ENCODE data around the gene CFAP20DC.
"Not testable (repeated sequence)": the region's sequence is repeated elsewhere in the genome, so short reads cannot be mapped to it uniquely, and the experiment has no call there.

CFAP20DC gene

DNA sequence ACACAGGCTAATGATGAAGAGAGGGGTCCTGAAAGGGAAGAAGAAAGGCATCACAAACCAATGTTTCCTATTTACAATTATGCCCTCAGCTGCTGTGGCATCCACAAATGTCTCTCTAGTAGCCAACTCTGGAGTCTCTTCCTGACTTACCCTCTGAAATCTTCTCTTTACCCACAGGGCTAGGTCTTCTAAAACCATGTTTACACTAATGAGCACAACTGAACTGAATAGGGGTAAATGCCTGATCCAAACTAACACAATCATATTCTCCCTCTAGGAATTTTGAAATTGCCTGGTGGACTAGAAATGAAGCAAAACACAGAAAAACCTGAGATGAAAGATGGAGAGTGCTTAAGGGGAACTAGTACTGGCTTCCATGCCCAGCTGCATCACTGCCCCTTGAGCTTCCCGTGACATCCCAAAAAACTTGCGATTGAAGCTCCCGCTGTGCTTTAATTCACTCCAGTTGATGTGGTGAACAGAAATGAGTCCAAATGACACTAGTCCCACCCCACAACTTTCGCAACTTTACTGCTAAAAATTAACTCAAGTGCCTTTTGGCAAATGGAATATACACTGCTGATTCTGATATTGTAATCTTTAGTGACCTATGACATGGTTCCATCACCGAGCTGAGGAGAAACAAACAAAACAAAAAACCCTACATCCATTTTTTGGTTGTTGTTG, 32.8 kb downstream of the CFAP20DC start:
- DNase-seq, result no peak

DNA sequence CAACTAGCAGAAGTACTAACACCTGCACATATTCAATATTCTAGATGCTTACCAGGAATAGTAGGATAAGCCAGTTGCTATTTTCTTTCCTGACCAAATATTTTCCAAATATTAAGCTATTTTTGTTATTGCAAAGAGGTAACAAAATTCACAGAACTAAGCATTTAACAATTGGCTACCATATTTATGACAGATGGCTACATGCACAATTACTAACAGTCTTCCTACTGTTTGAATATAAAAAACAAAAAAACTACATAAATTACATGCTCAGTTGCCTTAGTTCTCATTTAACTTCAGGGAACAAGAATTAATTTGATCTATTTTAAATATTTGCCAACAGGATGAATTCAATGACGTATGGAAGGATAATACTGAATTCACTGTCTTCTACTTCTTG, 36.2 kb downstream of the CFAP20DC start:
- DNase-seq, result no peak

DNA sequence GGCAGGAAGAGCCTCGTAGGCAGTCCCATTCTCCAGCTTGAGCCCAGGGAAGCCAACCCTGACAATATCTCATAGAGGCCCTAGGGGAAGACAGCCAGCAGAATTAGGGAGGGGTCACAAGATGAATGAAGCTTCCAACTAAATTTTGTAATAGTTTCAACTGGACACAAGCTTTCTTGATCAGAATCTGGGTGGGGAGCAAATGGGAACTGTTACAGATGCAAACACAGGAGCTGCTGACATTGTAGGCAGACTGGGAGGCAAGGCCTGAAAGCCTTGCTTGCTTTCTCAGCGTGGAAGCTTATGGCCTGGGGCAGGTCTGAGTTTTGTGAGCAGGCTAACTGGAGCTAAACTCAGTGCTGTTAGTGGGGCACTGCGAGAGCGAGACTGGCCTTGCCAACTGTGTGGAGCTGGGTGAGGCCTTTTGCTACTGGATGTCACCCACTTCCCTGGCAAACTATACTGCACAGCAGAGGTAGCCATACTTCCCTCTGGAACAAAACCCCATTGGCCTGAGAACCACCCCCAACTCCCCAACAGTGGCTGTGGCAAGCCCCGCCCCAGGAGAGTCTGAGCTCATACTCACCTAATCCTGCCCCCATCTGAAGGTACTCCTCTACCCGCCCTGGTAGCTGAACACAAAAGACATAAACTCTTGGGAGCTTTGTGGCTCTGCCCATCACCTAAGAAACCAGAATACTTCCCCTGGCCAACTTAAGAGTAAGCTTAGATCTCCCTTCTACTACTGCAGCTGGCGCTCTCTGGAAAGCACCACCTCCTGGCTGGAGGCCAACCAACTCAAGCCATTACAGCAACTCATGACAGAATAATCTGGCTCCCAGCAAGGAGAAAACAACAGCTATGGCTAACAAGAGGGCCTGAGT, 42.9 kb downstream of the CFAP20DC start:
- DNase-seq, result no peak

DNA sequence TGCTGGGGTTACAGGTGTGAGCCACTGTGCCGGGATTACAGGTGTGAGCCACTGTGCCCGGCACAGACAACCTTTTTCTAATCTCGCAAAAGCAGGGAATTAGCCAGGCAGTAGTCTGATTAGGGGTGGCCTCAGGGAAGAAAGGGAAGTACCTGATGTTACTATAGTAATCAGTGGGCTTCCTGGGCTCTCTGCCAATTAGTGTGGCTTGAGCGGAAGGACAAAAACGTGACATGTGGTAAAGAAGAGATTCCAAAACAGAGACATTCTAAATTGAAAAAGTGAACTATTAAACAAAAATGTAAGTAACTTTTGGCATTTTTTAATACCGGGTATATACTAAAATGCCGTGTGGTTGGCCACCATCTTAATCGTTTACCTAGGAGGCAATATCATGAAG, 48.1 kb downstream of the CFAP20DC start:
- no peak for DNase-seq

DNA sequence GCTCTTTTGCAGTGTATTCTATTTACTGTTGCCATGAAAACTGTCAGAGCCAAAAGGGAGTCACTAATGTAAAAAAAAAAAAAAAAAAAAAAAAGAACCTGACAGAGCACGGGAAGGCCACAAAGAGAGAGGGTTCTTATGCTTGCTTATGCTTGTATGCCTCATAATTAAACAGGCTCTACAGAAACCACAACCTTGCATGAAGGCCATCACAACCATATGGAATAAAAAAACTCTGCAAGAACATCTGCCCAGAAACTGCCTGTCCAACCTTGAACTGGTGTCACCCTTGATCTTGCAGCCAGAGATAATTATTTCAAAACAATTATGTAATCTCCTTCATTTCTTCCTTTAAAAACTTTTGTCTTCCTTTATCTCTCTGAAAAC, 50.1 kb downstream of the CFAP20DC start:
- DNase-seq, result no peak

DNA sequence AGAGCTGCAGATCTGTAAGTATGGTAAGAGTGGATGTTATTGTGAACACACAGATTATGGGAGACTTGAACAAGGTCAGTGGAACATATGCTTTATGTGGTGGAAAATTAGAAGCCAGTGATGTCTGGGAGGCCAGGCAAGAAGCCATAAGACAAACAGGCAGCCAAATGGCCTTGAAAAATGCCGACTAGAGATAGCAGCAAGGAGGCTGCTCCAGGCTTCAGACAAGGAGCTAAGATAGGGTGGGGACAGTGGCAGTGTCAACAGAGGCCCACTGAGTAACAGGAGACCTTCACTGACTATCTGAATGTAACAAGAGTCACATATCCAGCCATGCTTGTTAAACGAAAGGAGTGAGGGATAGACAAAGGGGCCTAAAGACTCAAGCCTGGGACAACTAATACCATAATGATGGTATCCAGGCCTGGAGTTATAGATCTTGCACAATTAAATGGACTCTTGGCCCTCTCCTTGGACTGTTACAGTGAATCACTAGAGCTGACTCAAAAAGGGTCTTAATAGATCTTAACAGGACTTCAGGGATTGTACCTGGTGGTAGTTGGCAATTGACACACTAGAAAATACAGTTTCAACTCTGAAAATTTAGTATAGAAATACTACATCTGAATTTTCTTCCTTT, 50.6 kb downstream of the CFAP20DC start:
- DNase-seq, result no peak

DNA sequence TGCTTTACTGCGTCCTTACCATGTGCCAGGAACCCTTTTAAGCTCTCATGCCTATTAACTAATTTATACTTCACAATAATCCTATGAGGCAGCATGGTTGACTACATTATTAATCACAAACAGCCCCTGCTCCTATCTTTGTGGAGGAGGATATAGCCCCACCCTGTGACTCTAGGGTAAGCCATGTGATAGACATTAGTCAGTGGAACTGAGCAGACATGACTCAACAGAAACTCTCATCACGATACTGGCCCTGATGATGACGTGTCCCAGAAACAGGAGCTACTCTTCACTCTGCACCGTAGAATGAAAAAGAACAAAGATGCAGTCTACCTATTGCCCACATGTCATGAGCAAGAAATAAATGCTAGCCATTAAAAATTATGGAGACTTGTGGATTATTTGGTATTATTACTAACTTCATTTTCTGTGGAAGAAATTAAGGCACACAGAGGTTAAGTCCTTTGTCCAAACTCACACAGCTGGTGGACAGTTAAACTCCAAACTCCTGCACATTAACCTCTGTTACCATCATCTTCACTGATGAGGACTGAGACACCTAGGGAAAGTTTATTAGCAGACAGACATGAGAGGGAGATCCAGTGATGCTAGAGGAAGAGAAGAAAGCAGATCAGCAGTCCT, 51.2 kb downstream of the CFAP20DC start:
- DNase-seq, result peak; percentile 0 to 4

DNA sequence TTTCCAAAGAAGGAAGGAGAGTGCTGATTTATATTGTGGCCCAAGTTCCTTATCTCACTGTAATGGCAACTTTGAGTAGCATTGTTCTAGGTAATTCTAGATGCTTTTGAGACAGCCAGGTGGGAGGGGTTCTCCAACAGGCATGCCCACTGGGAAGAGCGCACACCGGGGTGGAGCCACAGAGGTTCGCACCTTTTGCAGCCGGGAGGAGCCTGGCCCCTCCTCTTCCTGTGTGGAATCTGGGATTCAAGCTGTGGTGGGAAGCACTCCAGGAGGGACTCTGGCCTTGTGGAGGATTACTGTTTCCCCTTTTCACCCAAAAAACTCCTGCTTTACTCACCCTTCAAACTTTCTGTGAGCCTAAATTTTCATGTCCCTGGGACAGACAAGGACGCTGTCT, 53.1 kb downstream of the CFAP20DC start:
- no peak for DNase-seq

DNA sequence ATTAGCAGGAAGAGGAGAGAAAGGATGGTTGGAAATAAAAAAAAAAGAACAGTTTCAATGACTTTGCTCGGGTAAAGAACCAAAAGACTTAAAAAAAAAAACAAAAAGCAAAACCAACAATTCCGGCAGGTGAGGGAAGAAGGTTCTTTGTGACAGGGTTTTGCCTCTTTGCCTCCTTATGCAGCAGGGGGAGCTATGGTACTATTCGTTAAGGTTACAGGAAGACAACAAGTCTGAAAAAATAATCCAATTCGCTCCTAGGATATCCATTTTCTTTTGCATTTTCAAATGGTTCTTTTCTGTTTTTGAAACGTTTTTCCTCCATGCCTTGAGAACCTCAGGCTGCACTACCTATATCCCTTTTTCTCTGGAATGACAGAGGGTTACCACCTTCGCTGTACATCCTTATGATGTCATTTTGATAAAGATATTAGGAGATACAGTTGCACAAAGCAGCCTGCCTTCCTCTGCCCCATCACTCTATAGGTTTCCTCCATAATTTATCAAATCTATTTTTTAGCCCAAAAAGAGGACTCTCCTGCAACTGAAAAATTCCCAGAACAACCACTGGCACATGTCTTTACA, 55.0 kb downstream of the CFAP20DC start:
- DNase-seq, result peak; percentile 6 to 13

DNA sequence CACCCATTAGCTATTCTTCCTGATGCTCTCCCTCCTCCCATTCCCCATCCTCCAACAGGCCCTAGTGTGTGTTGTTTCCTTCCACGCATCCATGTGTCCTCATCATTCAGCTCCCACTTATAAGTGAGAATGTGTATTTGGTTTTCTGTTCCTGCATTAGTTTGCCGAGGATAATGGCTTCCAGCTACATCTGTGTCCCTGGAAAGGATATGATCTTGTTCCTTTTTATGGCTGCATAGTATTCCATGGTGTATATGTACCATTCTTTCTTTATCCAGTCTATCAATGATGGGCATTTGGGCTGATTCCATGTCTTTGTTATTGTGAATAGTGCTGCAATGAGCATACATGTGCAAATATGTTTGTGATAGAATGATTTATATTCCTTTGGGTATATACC, 56.3 kb downstream of the CFAP20DC start:
- no peak for DNase-seq

DNA sequence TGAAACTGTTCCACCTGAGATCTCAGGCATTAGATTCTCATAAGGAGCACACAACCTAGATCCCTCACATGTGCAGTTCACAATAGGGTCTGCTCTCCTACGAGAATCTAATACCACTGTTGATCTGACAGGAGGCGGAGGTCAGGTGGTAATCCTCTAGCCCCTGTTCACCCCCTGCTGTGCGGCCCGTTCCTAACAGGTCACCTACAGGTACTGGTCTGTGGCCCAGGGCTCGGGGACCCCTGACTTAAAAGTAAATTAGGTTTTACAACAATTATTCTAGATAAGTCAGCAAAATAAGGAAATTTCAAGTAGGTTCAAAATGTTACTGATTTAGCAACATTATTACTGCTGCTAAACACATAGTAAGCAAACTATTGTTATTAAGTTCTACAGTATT, 58.2 kb downstream of the CFAP20DC start:
- DNase-seq, result no peak

DNA sequence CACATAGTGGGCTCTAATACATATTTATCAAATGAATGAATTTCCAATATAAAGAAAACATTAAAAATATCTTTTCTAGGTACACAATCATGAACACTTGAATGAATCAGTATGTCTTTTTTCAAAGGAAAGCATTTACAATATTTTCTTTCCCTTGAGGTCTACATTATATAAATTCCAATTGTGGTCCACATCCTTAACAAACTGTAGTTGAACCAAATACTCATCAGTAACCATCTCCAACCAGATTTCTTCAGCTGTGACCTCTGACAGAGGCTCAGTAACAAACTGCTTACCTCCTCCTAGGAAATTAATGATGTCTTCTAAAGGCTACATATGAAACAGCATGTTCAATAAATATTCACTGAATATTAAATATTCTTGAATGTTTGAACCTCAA, 58.8 kb downstream of the CFAP20DC start:
- DNase-seq, result no peak

DNA sequence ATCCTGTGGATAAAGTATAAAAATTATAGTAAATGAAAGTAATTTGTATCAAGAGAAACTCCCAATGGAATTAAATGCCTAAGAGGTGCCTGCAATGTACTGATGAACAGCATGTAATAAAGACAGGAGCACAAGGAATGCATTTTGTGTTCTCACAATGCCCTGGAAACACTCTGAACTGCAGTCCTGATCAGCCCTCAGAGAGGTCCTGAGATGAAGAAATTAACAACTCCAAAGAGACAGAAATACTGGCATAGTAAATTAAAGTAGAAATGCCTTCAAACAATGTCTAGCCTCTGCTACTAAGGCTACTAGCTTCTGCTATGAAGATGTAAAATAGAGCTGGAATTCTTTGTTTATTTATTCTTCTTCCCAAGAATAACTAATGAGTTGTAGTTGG, 59.9 kb downstream of the CFAP20DC start:
- no peak for DNase-seq

DNA sequence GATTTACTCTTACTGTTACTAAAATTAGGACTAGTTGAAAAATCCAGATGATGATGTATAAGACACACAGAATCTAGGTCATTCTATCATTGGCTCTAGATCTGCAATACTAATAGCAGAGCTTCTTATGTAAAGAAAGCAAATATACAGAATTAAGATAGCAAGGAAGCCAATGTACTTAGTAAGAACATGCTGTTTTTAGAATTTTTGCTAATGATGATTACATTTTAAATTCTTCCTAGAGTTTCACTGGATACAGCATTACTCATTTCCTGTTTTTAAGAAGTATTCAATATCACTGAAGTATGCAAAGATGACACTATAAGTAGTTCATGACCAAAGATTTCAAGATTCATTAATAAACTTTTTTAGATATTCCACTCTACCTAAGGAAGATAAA, 60.7 kb downstream of the CFAP20DC start:
- DNase-seq, result no peak

DNA sequence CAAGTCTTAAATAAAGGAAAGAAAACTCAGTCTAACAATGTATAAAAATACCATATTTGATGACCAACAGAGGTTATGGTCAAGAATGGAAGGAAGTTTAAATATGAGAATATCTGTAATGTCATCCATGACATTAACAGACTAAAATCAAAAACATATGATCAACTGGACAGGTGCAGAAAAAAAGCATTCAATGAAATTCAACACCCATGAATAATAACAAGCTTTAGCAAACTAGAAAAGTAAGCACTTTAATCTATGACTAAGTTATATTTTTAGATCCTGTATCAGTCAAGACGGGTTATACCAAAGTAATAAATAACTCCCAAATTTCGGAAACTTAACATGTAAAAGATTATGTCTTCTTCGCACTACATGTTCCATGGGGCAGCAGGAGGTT, 61.8 kb downstream of the CFAP20DC start:
- DNase-seq, result no peak

DNA sequence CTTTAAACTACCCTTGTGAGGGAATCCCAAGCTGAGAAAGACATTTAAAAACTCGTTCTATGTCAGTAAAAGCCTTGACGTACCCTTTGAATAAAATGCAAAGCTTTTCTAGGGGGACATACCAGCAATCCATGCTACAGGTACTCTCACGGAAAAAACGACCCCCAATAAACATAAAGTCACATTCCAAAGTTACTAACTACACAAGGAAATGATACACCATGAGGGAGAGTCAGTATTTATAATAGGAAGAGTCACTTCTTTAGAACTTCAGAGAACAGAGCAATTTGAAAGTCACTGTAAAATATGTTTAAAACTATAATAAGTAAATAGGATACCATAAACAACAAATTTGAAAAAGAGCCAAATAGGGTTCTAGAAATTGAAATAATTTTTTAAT, 63.2 kb downstream of the CFAP20DC start:
- no peak for DNase-seq

DNA sequence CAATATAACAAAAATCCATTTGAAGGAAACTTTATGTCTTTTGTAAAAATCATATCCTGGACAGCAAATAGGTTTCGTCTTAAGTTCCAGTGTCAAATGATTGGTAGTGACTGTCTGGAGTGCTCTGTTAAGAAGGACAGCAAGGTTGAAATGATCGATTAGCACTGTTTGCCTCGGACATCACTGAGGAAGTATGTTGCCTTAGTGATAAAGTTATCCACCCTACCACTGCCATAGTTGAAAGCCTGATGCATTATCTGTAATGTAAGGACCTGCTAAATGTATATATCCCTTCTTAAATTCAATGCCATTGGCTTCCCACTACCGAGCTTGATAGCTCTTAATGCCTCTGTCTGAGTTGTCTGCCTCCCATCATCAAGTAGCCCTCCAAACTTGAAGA, 70.0 kb downstream of the CFAP20DC start:
- DNase-seq, result no peak

DNA sequence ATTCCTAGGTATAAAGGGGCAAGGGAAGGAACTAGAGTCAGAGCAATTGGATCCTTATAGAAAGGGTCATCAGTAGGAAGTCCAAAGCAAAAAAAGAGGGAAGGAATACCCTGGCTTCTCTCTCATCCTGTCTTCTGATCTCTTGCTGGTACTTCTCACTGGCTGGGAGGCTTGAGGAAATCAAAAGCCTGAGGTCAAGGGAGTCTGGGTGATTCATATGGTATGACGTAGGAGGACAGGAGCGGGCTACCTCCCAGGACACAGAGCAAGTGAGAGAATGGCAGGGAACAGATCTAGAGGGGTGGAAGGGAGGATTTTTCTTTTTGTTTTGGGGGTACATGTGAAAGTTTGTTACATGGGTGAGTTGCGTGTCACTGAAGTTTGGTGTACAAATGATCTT, 76.0 kb downstream of the CFAP20DC start:
- DNase-seq, result no peak

DNA sequence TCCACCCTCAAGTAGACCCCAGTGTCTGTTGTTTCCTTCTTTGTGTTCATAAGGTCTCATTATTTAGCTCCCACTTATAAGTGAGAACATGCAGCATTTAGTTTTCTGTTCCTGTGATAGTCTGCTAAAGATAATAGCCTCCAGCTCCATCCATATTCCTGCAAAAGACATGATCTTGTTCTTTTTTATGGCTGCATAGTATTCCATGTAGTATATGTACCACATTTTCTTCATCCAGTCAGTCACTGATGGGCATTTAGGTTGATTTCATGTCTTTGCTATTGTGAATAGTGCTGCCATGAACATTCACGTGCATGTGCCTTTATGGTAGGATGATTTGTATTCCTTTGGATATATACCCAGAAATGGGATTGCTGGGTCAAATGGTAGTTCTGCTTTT, 82.0 kb downstream of the CFAP20DC start:
- DNase-seq, result not testable (repeated sequence)

DNA sequence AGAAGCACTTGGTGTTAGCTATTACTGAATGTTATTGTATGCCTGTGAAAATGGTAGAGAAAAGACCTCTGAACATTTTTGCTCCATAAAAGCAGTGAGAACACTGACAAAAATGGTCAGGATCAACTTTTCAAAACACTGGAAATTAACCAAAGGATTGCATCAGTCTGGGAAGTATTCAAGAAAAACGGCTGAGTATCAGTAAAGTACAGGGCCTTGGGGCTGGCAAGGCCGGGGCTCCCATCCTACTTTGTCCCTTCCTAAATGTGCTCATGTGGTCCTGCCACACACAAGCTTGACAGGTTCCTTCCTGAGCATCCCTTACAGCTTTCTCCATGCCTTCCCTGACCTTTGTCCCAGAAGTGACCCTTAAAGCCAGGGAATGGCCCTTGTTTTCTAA, 84.0 kb downstream of the CFAP20DC start:
- DNase-seq, result no peak

DNA sequence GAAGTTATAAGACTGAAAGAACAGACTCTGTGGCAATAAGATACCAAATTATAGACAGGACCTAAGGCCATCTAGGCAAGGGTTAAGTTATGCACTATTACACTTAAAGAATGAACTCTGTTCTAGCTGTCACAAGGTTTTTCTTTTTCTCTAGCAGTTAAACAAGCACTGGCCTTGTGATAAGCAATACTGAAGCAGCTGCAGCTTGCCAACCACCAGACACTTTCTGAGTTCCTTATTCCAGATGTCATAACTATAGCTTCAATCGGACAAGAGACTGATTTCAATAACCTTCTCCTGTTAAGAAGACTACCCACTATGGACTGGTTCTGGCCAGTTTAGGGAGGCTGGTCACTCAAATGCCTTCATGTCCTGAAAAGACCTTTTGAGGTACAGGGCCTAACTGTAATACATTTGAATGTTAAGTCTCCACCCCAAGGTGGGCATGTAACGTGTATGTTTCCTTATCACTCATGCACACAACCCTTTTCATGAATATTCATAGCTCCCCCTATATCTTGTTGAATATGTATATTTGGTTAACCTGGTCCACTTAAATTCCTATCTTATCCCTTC, 85.8 kb downstream of the CFAP20DC start:
- no peak for DNase-seq

DNA sequence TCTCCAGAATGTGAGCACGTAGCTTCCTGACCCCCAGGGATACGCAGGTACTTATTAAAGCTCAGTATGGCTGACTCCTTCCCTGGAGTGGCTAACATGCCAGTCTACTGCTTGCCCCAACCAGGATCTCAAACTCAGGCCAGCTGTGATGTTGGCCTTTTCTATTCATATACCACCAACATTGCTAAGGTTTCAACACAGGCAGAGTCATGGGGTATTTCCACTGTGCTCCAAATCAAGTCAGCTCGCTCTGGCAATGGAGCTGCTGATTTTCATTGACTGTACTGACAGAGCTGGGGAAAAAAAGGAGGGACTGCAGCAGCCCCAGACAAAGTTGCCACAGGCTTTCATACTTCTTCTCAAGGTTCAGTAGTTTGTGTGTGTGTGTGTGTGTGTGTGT, 87.0 kb downstream of the CFAP20DC start:
- DNase-seq, result no peak

Measured in stimulated activated CD4-positive, alpha-beta T cell treated with anti-CD3 and anti-CD28 coated beads, Interleukin-2, amount 100 ng/mL, for 48 hours (primary cell).